Renal cortex interstitium (tissue), 11 donors: ENCODE measurements around the gene RGL2. TPM values are rescaled to one million over a fixed set of nuclear protein-coding genes. Genes with fewer than 3 reads are reported as not detected.
"Not testable (repeated sequence)": the region's sequence is repeated elsewhere in the genome, so short reads cannot be mapped to it uniquely, and the experiment has no call there.

Experiments
- DNase-seq, 11 donors: peaks; one replicate each; pipeline ENCODE4 v3.0.0-alpha.2; 2013; ENCODE audit warnings: low read depth in 9 of 11, low spot score in 4 of 11; ENCODE audit errors: extremely low read depth in 1 of 11
- polyA plus RNA-seq, 3 donors: library from polyadenylated mRNA; unstranded; fragments of 120-200 nt; gene quantifications; one replicate each; pipeline ENCODE4 v1.2.1, GENCODE V29; 2013; ENCODE audit not compliant: insufficient read length in 3 of 3

The RGL2 gene
- polyA plus RNA-seq, 3 donors = 103 to 134 (median 113) TPM

- no peak for DNase-seq
Observed at GRCh38 chr6:33278810-33279209, 19.9 kb downstream of the RGL2 start.

- no peak for DNase-seq
Observed at GRCh38 chr6:33278392-33278741, 20.4 kb downstream of the RGL2 start.

- DNase-seq = no peak
Observed at GRCh38 chr6:33277663-33278391, 20.9 kb downstream of the RGL2 start.

GRCh38 chr6:33276864-33277662 lies 21.7 kb downstream of the RGL2 start, which contains the start of gene B3GALT4:
Gene B3GALT4 (plus strand): TSS chr6:33277123. CDS start chr6:33277420, 297 bp downstream.
- DNase-seq = peak in 5 of 11 donors; percentile 30 to 78 (median 58)

GRCh38 chr6:33276581-33276863 lies 22.2 kb downstream of the RGL2 start:
- DNase-seq = no peak

- DNase-seq = not testable (repeated sequence)
Observed at GRCh38 chr6:33275795-33276580, 22.8 kb downstream of the RGL2 start.

GRCh38 chr6:33273924-33274902 lies 24.5 kb downstream of the RGL2 start:
- DNase-seq = no peak

- DNase-seq = no peak
Observed at GRCh38 chr6:33273129-33273923, 25.4 kb downstream of the RGL2 start.

GRCh38 chr6:33272275-33273128 lies 26.2 kb downstream of the RGL2 start:
- no peak for DNase-seq

- peak; percentile 95 to 99 (median 99) for DNase-seq
Observed at GRCh38 chr6:33271468-33272274, 27.1 kb downstream of the RGL2 start, which contains the start of the genes RPS18 and VPS52. Gene RPS18 (plus strand): TSS chr6:33272075. CDS start chr6:33272120, 45 bp downstream. Gene VPS52 (minus strand): TSS chr6:33271876. CDS start chr6:33271675, 201 bp downstream.

- DNase-seq = no peak
Observed at GRCh38 chr6:33271117-33271467, 27.6 kb downstream of the RGL2 start.

- DNase-seq = no peak
Observed at GRCh38 chr6:33264015-33264414, 34.7 kb downstream of the RGL2 start.

GRCh38 chr6:33262490-33262889 lies 36.3 kb downstream of the RGL2 start:
- not testable (repeated sequence) for DNase-seq

GRCh38 chr6:33259032-33259431 lies 39.7 kb downstream of the RGL2 start:
- DNase-seq = no peak

- DNase-seq = no peak
Observed at GRCh38 chr6:33254591-33254990, 44.2 kb downstream of the RGL2 start.

GRCh38 chr6:33252759-33253158 lies 46.0 kb downstream of the RGL2 start:
- no peak for DNase-seq
